PC-3 (cell line): ENCODE measurements around the gene CHST11. TPM values are rescaled to one million over a fixed set of nuclear protein-coding genes. Genes with fewer than 3 reads are reported as not detected.

Experiments used
- ATAC-seq: fragments of 200-7000 bp; cut with Tn5 transposase; 2 replicates; pipeline ENCODE4 v1.9.1; 2020; ENCODE audit warnings: mild to moderate bottlenecking, moderate library complexity
- BruUV-seq: library from RNA; stranded (reverse); fragments of 400-500 nt; replicated peaks from 2 replicates; lab custom pipeline; 2021; lab: Mats Ljungman, UMichigan
- CTCF ChIA-PET: fragments of 300-600 bp; sonication (Branson Sonifier 250); formaldehyde crosslinking; loops from one replicate; lab custom pipeline; 2022; ENCODE audit warnings: antibody characterized with exemption; lab: Charles Lee
- POLR2A ChIA-PET: fragments of 300-600 bp; sonication (Branson Sonifier 250); formaldehyde crosslinking; loops from one replicate; lab custom pipeline; 2022; ENCODE audit warnings: antibody characterized with exemption; ENCODE audit not compliant: unreplicated experiment; lab: Charles Lee
- DNase-seq: peaks from one replicate; pipeline ENCODE4 v3.0.0-alpha.2; 2015
- H2AFZ ChIP-seq: fragments of 300-600 bp; sonication (generic); 2 replicates; pipeline ENCODE4 v1.6.0; 2016; ENCODE audit warnings: antibody characterized with exemption, low read length
- H3F3A ChIP-seq: fragments of 300-600 bp; sonication (generic); one replicate; pipeline ENCODE4 v1.6.0; 2017; ENCODE audit warnings: antibody characterized with exemption, low read length, control low read depth, mild to moderate bottlenecking; ENCODE audit not compliant: unreplicated experiment
- H3K27ac ChIP-seq: fragments of 300-600 bp; sonication (generic); 2 replicates; pipeline ENCODE4 v1.5.1; 2016; ENCODE audit warnings: mild to moderate bottlenecking, low read length
- H3K27me3 ChIP-seq: fragments of 300-600 bp; sonication (generic); 2 replicates; pipeline ENCODE4 v1.6.1; 2016; ENCODE audit warnings: low read length, mixed read lengths
- H3K36me3 ChIP-seq: fragments of 300-600 bp; sonication (generic); 2 replicates; pipeline ENCODE4 v1.6.1; 2016; ENCODE audit warnings: low read depth, mixed run types, low read length, mixed read lengths
- H3K4me1 ChIP-seq: fragments of 300-600 bp; sonication (generic); 2 replicates; pipeline ENCODE4 v1.5.1; 2016; ENCODE audit warnings: low read length; ENCODE audit not compliant: insufficient read depth
- H3K4me2 ChIP-seq: fragments of 300-600 bp; sonication (generic); 2 replicates; pipeline ENCODE4 v1.6.0; 2016; ENCODE audit warnings: low read length
- H3K4me3 ChIP-seq: fragments of 300-600 bp; sonication (generic); 2 replicates; pipeline ENCODE4 v1.5.1; 2016; ENCODE audit warnings: mild to moderate bottlenecking, low read length, mixed read lengths
- H3K79me2 ChIP-seq: fragments of 300-600 bp; sonication (generic); 2 replicates; pipeline ENCODE4 v1.6.1; 2017; ENCODE audit warnings: low read length, mixed read lengths
- H3K9ac ChIP-seq: fragments of 300-600 bp; sonication (generic); 2 replicates; pipeline ENCODE4 v1.6.0; 2016; ENCODE audit warnings: mild to moderate bottlenecking, low read length
- H3K9me2 ChIP-seq: fragments of 300-600 bp; sonication (generic); replicated peaks from 2 replicates; pipeline ENCODE4 v1.6.1; 2016; ENCODE audit warnings: mixed run types, low read length, mixed read lengths
- H3K9me3 ChIP-seq: fragments of 300-600 bp; sonication (generic); 2 replicates; pipeline ENCODE4 v1.6.1; 2016; ENCODE audit warnings: low read length, mixed read lengths
- H4K20me1 ChIP-seq: fragments of 300-600 bp; sonication (generic); 2 replicates; pipeline ENCODE4 v1.6.1; 2016; ENCODE audit warnings: low read length, mixed read lengths
- CTCF ChIP-seq: fragments of 300-600 bp; sonication (generic); conservative IDR thresholded peaks from 2 replicates; pipeline ENCODE4 v1.5.1; 2017; ENCODE audit warnings: antibody characterized with exemption, low read depth, mild to moderate bottlenecking, low read length
- EZH2 ChIP-seq: fragments of 300-600 bp; sonication (generic); IDR thresholded peaks from one replicate; pipeline ENCODE4 v1.6.1; 2017; ENCODE audit warnings: antibody characterized with exemption, mild to moderate bottlenecking, low read length; ENCODE audit not compliant: unreplicated experiment
- EZH2phosphoT487 ChIP-seq: fragments of 300-600 bp; sonication (generic); IDR thresholded peaks from 2 replicates; pipeline ENCODE4 v1.6.1; 2018; ENCODE audit warnings: mild to moderate bottlenecking, antibody characterized with exemption, low read length, borderline replicate concordance
- intact Hi-C: fragments of 100-400 bp; cut with micrococcal nuclease; formaldehyde crosslinking; loops from 2 replicates; pipeline ENCODE4 v1.9.0; 2023
- total RNA-seq: library from RNA; depleted of rRNA; stranded (reverse); fragments of >200 nt; gene quantifications from 2 replicates; pipeline ENCODE4 v1.2.3, GENCODE V29; 2014

The CHST11 gene
- total RNA-seq, 1 experiment from 2014 or later, result 53.5 TPM

GRCh38 chr12:104598342-104599271 lies 141.9 kb downstream of the CHST11 start:
- ChIA-PET CTCF (no interaction called here), POLR2A (no interaction called here)

GRCh38 chr12:104599272-104600035 lies 142.7 kb downstream of the CHST11 start:
- no peak overlapping the region for H3K9ac ChIP-seq
- H2AFZ ChIP-seq, result no peak overlapping the region
- peaks cover 7% of the 10 kb centered on the region for H3F3A ChIP-seq
- no peaks in the 10 kb centered on the region for H3K9me3 ChIP-seq
- H4K20me1 ChIP-seq, result no peaks in the 10 kb centered on the region
- no peak overlapping the region for H3K4me2 ChIP-seq
- H3K27ac ChIP-seq, result no peak overlapping the region
- no peak overlapping the region for H3K4me3 ChIP-seq
- peaks cover 38% of the 10 kb centered on the region for H3K4me1 ChIP-seq
- H3K9me2 ChIP-seq, result no peaks in the 10 kb centered on the region
- H3K27me3 ChIP-seq, result no peaks in the 10 kb centered on the region
- CTCF ChIA-PET, result no interaction called here
- no peak for DNase-seq
- no peaks in the 10 kb centered on the region for H3K36me3 ChIP-seq
- no peak for ATAC-seq
- TF ChIP-seq CTCF, result no peak
- TF ChIP-seq EZH2, result no peak
- no peak for TF ChIP-seq EZH2phosphoT487
- BruUV-seq, result no TSS peak
- H3K79me2 ChIP-seq, result peaks cover 15% of the 10 kb centered on the region; the same call in 1 of the 2 replicates
- POLR2A ChIA-PET, result no interaction called here
- intact Hi-C loops, result no loop called here

More at GRCh38 chr12:104598342-104599271, 141.9 kb downstream of the CHST11 start:
- Histone ChIP-seq H3K27ac (no peak overlapping the region), H3K36me3 (no peaks in the 10 kb centered on the region), H4K20me1 (no peaks in the 10 kb centered on the region), H3K79me2 (peaks cover 15% of the 10 kb centered on the region; the same call in 1 of the 2 replicates), H2AFZ (no peak overlapping the region), H3K9ac (no peak overlapping the region), H3K4me3 (no peak overlapping the region), H3K4me2 (no peak overlapping the region), H3K9me3 (no peaks in the 10 kb centered on the region), H3F3A (peaks cover 7% of the 10 kb centered on the region), H3K4me1 (peaks cover 29% of the 10 kb centered on the region), H3K27me3 (no peaks in the 10 kb centered on the region), H3K9me2 (no peaks in the 10 kb centered on the region)
- TF ChIP-seq CTCF (no peak), EZH2phosphoT487 (no peak), EZH2 (no peak)
- DNase-seq, result no peak
- intact Hi-C loops, result no loop called here
- ATAC-seq, result no peak
- BruUV-seq, result no TSS peak
